Osteoblast (primary cell): ENCODE data around the gene KRTAP10-7. TPM values are rescaled to one million over a fixed set of nuclear protein-coding genes. Genes with fewer than 3 reads are reported as not detected.

Experiments
- DNase-seq: peaks from one replicate; pipeline ENCODE4 v3.0.0; 2011; ENCODE audit warnings: low spot score, mixed read lengths; ENCODE audit not compliant: insufficient read length; ENCODE audit errors: missing footprints
- H2AFZ ChIP-seq: 2 replicates; pipeline ENCODE4 v1.6.0; 2011; ENCODE audit warnings: mild to moderate bottlenecking, low read length
- H3K27ac ChIP-seq: 2 replicates; pipeline ENCODE4 v1.5.1; 2011; ENCODE audit warnings: mild to moderate bottlenecking, low read depth, low read length, moderate library complexity
- H3K27me3 ChIP-seq: 2 replicates; pipeline ENCODE4 v1.6.0; 2012; ENCODE audit warnings: mild to moderate bottlenecking, control low read depth, inconsistent platforms, low read length, moderate library complexity; ENCODE audit not compliant: insufficient read depth
- H3K36me3 ChIP-seq: 2 replicates; pipeline ENCODE4 v1.5.1; 2011; ENCODE audit warnings: mild to moderate bottlenecking, low read length, control low read depth, moderate library complexity; ENCODE audit not compliant: insufficient read depth
- H3K4me1 ChIP-seq: 2 replicates; pipeline ENCODE4 v1.5.1; 2011; ENCODE audit warnings: mild to moderate bottlenecking, low read length, control low read depth, moderate library complexity; ENCODE audit not compliant: insufficient read depth
- H3K4me2 ChIP-seq: 2 replicates; pipeline ENCODE4 v1.6.0; 2011; ENCODE audit warnings: mild to moderate bottlenecking, low read length; ENCODE audit not compliant: insufficient read depth
- H3K4me3 ChIP-seq: fragments of 200-600 bp; sonication (generic); 3 replicates; pipeline ENCODE4 v1.5.1; 2012; ENCODE audit warnings: mild to moderate bottlenecking, low read length, inconsistent platforms; ENCODE audit not compliant: insufficient read depth
- H3K79me2 ChIP-seq: 2 replicates; pipeline ENCODE4 v1.6.0; 2012; ENCODE audit warnings: mild to moderate bottlenecking, low read length, control low read depth, inconsistent platforms; ENCODE audit not compliant: insufficient read depth
- H3K9me3 ChIP-seq: 2 replicates; pipeline ENCODE4 v1.5.1; 2011; ENCODE audit warnings: low read depth, low read length, control low read depth
- H4K20me1 ChIP-seq: 2 replicates; pipeline ENCODE4 v1.6.0; 2012; ENCODE audit warnings: mild to moderate bottlenecking, low read length, control low read depth; ENCODE audit not compliant: insufficient read depth
- CTCF ChIP-seq: IDR thresholded peaks from 2 replicates; pipeline ENCODE4 v1.5.1; 2011; ENCODE audit warnings: mild to moderate bottlenecking, low read depth, low read length, moderate library complexity; ENCODE audit errors: extremely low read depth
- total RNA-seq: library from RNA; depleted of rRNA; stranded (reverse); fragments of >200 nt; gene quantifications from 2 replicates; pipeline ENCODE4 v1.2.3, GENCODE V29; 2012

Gene KRTAP10-7
- total RNA-seq, 1 donor: not detected

DNA sequence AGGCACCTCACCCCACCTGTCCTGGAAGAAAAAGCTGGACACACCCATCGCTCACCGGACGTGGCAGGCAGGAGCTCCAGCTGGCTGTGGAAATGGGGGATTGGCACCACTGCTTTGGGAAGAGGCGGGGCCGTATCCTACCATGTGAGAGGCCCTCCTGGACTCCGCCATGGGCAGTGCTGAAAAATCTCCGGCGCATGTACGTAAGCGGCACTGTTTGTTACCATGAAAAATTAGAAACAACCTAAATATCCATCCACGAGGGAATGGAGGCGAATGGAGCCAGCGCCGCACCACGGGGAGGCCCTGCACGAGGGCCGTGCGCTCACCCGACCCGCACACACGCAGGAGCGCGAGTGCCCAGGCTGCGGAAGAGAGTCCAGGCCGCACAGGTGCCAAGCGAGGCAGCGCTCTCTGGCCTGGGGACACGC lies 14.6 kb downstream of the KRTAP10-7 start:
- Histone ChIP-seq H3K4me1 (no peaks in the 10 kb centered on the region), H3K4me2 (no peak overlapping the region), H4K20me1 (no peaks in the 10 kb centered on the region), H3K27me3 (no peaks in the 10 kb centered on the region), H3K79me2 (no peaks in the 10 kb centered on the region), H3K4me3 (no peak overlapping the region), H3K36me3 (no peaks in the 10 kb centered on the region), H2AFZ (no peak overlapping the region), H3K27ac (no peak overlapping the region), H3K9me3 (peaks cover 3% of the 10 kb centered on the region)
- no peak for TF ChIP-seq CTCF
- DNase-seq: no peak

DNA sequence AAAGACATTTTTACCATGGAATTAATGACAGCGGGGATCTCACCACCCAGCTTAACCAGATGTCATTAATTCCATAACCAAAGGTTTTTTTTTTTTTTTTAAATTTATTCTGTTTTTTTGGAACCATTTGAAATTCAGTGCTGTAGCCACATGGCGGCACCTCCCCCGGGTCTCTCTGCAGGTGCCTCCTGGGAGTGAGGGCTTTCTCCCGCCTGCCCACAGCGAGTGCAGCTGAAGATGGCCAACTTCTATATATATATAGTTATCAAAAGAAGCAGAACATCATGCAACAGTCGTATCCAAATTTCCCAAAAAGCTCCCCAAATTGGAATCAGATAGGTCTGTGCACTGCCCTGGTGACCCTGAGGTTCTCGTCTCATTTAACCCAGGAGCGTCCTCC lies 15.1 kb downstream of the KRTAP10-7 start:
- TF ChIP-seq CTCF: no peak
- H3K4me3 ChIP-seq: no peak overlapping the region
- no peak overlapping the region for H2AFZ ChIP-seq
- DNase-seq: no peak
- H4K20me1 ChIP-seq: no peaks in the 10 kb centered on the region
- H3K4me1 ChIP-seq: no peaks in the 10 kb centered on the region
- H3K27me3 ChIP-seq: no peaks in the 10 kb centered on the region
- no peak overlapping the region for H3K27ac ChIP-seq
- H3K9me3 ChIP-seq: peaks cover 3% of the 10 kb centered on the region
- no peaks in the 10 kb centered on the region for H3K36me3 ChIP-seq
- H3K79me2 ChIP-seq: no peaks in the 10 kb centered on the region
- no peak overlapping the region for H3K4me2 ChIP-seq

DNA sequence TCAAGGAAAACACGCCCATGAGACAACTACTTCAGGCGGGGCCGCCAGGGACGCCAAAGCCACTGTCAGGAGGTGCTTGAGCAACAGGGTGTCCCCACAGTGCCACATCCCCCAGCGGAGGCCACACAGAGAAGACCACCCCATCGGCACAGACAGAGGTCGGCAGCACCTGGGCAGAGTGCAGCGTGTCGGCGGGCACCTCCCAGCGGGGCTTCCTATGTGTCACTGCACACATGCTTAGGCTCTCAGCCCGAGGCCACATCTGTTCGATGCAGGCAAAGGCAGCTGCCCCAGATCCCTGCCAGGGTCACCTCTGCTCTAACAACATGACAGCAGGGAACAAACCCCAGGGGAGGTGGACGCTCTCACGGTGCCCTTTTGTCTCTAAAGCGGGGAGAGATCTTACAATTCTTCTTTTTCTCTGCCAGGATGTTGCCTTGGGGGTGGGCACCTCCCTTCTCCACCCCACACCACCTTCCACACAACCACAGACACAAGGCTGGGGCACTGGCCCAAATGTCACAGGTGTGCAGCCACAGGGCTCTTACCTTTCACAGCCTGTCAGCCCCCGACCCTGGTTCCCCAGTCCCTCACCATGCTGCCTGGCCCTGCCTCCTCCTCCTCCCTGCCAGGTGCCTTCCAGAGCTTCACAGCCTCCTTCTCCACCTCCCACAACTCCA lies 15.7 kb downstream of the KRTAP10-7 start:
- Histone ChIP-seq H3K4me3 (no peak overlapping the region), H4K20me1 (no peaks in the 10 kb centered on the region), H3K79me2 (no peaks in the 10 kb centered on the region), H3K4me2 (no peak overlapping the region), H3K9me3 (peaks cover 3% of the 10 kb centered on the region), H3K36me3 (no peaks in the 10 kb centered on the region), H2AFZ (no peak overlapping the region), H3K27ac (no peak overlapping the region), H3K27me3 (no peaks in the 10 kb centered on the region), H3K4me1 (no peaks in the 10 kb centered on the region)
- TF ChIP-seq CTCF: no peak
- DNase-seq: no peak

DNA sequence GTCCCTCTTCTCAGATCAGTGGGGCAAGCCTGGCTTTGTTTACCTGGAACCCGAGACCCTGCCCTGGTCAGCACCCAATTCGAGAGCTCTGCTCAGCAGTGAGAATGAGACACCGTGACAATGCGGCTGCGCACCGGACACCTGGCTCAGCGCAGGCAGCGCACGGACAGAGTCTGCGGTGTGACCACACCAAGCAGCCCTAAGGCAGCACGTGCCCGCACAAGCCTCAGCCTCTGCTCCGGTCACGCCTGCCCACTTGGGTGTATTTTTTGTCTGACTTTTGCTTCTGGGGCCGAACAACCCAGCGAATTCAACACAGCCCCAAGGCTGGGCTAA lies 16.2 kb downstream of the KRTAP10-7 start:
- no peak overlapping the region for H3K4me3 ChIP-seq
- H3K27ac ChIP-seq: no peak overlapping the region
- peaks cover 3% of the 10 kb centered on the region for H3K9me3 ChIP-seq
- H3K36me3 ChIP-seq: no peaks in the 10 kb centered on the region
- no peak for TF ChIP-seq CTCF
- H3K4me1 ChIP-seq: no peaks in the 10 kb centered on the region
- H4K20me1 ChIP-seq: no peaks in the 10 kb centered on the region
- H3K79me2 ChIP-seq: no peaks in the 10 kb centered on the region
- DNase-seq: no peak
- H3K27me3 ChIP-seq: no peaks in the 10 kb centered on the region
- no peak overlapping the region for H3K4me2 ChIP-seq
- no peak overlapping the region for H2AFZ ChIP-seq
